Measurements from ENCODE around the gene PCDHGC5.

The PCDHGC5 gene

DNA sequence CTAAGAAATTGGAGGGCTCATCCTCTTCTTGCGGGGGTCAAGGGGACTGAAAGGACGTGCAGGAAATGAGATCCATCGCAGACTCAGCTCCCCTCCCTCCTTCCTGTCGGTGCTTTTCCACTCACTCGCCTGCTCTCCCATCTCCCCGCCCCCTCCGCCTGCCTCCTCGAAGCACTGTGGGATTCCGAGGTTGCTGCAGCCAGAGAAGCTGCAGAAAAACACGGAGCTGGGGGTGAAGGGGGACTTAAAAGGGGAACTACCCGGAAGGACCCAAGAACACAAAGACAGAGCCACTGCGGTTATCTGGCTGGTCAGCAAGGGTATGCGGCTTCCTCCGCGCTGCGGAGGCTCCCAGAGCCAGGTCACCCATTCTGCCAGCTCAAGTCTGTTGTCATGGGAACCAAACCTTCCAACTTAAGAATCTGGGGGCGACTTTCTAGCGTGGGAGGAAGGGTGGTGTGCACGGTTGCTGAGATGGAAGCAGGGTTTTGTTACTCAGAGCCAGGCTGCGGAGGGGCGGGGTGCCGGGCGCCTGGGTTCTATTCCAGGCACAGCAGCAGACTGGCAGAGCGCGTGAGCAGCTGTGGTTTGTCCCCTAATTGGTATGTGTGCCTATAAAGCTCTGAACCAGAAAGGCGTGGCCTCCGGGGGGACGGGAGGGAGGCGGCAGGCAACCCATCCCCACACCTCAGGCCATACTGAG, 24.9 kb downstream of the PCDHGC5 start:
- no peak for FAIRE-seq

DNA sequence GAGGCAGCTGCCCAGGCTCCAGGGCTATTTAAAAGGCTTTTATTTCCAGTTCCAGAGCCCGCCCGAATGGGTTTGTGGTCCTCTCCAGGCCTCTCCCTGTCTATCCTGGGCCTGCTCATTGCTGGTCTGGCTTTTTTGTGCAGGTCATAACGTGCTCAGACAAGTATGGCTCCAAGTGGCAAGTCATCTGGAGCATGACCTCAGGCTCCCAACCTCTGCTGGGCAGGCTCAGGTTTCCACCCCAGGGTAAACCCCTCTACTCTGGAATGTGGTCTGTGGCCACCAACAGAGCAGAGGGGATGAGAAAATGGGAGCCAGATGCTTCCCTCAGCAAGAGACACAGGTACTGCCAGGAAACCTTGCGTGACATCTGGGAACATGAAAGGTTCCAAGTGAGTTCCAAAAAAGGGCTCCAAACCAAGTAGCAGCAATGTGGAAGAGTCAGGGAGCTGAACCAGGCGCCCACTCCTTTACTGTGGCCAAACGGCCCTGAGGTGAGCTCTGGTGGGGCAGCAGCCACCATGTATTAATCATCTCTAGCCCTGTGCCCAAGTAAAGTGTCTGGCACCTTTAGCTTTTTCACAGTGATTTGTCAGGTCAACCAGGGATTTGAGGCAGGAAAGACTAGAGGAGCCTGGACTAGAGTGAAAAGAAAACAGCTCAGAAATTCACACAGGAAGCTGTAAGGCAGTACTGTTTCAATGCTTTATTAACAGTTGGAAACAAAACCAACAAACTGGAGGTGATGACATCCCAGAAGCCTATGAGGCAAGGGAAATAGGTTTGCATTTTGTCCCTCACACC, 25.7 kb downstream of the PCDHGC5 start:
- FAIRE-seq, result no peak

DNA sequence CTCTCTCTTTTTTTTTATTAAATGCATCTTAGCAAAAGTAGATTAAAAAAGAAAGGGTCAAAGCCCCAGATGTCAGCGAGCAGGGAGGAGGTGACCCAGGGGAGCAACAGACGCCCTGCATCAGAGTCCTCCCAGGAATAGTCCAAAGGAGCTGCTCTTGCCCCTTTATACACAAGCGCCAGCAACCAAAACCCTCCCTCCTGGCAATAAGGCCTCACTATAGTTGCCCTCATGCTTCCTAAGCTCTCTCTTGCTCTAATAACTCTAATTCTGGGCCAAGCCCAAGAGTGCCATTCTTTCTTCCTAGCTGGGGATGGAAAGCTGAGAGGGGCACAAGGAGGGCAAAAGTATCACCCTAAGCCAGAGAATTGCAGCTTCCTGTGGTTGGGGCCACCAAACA, 26.3 kb downstream of the PCDHGC5 start:
- no peak for FAIRE-seq

DNA sequence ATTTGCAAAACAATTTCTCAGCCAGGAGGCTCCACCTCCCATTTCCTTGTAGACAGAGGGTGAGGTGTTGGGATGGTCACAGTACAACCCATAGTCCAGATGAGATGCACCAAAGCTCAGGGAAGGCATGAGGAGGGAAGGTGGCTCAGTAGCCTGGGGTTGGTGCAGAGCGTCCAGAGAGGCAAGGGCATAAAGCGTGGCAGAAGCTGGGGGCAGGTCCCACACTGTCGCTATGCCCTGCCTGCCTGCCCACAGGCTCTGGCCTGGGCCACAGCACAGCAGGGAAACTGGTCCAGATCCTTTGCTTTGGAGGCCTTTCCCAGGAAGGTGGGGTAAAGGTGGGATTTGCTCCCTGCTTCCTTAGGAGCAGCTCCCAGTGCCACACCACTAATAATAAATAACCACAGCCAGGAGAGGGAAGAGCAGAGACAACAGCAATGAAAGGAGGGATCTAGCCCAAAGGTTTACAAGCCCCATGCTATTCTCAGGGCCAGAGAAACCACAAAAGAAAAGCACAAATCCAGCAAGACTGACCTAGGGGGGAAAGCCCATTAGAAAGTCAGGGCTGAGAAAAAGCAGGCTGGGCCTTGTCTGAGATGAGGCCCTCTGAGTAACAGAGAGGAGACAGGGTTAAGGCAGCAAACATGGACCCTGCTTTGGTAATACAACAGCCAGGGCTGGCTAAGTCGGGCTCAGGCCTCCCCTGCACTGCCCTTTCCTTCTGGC, 27.2 kb downstream of the PCDHGC5 start:
- no peak for FAIRE-seq

DNA sequence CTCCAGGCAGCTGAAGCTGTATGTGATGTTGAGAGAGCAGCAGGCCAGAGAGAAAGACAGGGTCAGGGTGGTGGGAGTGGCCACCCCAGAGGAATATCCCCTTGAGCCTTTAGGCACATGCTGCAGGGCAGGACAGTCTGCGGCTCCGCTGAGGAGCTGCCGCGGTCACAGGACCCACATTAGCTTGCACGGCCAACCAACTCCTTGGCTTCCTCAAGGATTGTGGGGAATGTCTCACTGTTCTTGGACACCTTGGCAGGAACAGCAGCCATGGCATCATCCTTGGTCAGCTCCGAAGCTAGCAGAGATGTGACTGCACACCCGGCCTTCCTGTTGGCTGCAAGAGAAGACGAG, 27.8 kb downstream of the PCDHGC5 start:
- no peak for FAIRE-seq

DNA sequence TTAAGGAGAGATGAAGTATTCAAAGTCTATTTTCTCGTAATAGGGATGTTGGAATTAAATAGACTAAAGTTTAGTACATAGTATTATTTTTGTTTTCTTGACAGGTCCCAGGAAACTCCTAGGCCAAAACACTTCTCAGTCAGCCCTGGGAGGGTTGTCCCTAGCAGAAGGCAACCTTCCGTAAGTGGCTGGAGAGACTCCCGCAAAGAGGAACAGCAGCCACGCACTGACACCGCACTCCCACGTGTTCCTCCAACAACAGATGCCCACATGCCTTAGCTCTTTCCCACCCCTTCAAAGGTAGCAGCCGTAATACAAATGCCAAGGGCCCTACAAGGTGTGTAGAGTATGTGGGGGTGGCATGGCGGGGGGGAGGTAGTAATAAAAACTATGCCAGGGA, 28.4 kb downstream of the PCDHGC5 start:
- FAIRE-seq, result no peak

DNA sequence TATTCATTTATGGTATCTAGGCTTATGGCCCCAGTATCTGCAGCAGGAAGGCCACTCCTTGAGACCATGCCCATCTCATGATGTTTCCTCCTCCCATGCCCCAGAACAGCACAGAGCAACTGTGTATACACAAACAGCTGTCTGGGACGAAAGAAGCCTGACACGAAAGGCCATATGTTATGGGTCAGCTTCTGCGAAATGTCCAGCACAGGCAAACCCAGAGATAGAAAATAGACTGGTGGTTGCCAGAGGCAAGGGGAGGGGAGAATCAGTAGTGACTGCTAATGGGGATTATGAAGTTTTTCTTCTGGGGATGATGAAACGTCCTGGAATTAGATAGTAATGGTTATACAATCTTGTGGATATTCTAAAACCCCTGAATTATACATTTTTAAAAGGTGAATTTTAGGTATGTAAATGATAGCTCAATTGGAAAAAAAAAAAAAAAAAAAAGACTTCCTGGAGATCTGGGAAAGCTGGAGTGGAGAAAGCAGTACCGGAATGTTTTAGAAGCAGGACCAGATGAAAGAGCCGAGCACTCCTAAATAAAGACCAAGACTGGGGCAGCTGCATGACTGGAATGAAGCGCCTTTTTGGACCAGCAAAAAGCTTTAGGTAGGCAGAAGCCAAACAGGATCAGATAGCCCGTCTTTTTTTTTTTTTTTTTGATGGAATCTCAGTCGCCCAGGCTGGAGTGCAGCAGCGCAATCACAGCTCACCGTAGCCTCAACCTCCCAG, 29.2 kb downstream of the PCDHGC5 start:
- no peak for FAIRE-seq

DNA sequence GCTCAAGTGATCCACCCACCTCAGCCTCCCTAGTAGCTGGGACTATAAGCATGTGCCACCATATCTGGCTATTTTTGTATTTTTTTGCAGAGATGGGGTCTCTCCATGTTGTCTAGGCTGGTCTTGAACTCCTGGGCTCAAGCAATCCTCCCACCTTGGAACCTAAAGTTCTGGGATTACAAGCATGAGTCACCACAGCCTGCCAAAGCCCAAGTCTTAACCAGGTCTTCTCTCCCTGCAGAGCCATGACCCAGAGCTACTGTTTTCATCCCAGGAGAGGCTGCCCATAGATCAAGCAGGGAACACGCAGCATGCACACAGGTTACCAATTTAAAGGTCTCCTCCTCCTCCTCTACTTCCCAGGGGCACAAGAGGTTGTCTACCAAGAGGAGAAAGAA, 29.7 kb downstream of the PCDHGC5 start:
- no peak for FAIRE-seq

DNA sequence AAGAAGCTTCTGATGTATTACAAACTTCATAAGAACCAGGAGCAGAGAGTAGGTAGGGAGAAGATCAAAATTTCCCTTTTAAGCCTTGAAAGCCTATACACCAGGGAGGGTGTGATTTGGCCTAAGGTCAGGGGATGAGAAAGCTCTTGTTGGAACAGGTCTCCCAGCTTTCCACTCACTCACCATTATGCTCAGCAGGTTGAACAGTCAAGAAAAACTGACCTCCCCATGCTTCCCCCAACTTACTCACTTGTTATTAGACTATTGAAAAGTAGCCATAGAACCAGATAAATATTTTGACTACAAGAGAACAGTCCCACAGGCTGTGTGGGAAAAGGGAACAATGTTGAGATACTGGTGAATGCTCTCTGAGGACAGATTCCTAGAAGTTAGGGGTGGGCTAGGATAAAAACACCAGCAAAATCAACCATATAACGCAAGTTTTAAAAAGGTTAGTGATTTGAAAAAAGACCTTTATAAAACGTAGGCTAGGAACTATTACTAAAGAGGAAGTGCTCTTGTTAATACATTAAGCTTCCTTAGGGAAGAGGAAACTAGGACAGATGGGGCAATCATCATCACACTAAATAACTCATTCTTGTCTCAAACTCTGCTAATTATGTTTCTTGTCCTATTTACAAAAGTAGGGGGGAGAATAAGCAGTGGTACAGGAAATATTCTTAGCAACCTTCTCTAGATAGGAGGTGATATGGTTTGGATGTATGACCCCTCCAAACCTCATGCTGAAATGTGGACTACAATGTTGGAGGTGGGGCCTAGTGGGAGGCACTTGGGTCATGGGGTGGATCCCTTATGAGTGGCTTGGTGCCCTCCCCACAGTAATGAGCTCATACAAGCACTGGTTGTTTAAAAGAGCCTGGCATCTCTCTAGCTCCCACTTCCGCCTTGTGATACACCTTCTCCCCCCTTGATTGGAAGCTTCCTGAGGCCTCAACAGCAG, 31.0 kb downstream of the PCDHGC5 start:
- no peak for FAIRE-seq

DNA sequence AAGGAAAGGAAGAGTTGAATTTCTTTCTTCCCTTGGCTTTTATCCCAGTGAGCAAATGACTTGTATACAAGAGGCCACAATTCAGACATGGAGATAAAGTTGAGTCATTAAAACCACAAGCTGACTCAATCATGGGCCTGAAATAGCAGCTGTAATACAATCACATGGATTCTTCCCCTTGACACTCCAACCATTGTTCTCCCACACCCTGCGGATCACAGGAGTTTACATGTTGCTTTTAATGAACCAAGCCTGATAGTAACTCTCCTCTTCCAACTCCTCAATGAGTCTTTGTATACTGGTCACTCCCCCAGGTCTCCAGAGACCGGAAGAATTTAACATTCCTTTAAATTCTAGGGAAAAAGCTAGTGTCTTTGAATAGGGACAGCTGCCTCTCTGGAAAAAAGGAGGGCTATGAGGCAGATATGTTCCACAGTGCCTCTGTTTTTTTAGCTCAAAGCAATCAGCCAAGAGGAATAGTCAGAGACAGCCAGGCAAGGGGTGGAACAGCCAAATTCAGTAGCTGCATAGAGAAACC, 32.4 kb downstream of the PCDHGC5 start:
- no peak for FAIRE-seq

DNA sequence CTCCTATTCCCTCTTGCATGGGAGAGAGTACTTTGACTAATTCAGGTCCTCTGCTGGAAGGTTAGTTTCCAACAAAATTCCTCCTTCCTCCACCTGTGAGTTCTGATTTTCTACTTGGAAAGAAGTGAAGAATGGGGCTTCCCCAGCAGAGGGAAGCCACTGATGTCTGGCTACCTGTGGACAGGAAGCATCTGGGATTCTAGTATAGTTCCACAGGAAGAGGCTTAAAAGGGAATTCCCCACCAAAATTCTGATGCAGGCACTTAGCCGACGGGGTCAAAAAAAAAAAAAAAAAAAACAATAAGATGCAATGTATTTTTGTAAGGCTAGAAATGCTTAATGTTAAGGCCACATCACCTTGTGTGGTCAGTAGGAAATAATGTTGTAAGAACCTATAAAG, 33.4 kb downstream of the PCDHGC5 start:
- FAIRE-seq, result no peak

DNA sequence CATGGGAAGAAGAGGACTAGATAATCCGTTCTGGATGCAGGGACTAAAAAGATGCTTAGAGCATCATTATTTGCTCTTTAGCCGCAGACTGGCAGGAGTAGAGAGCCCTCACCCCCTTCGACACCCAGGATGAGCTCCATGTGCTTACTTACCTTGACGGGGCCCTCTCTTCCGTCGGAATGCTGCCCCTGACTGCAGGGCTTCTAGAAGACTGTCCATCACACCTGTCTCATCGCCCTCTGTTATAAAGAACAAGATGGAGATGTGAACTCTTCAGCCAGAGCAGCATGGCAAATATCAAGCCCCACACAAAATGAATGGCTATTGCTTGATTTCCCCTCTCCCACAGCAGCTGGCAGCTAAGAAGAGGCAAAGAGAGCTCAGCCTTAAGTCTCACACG, 35.1 kb downstream of the PCDHGC5 start:
- no peak for FAIRE-seq

DNA sequence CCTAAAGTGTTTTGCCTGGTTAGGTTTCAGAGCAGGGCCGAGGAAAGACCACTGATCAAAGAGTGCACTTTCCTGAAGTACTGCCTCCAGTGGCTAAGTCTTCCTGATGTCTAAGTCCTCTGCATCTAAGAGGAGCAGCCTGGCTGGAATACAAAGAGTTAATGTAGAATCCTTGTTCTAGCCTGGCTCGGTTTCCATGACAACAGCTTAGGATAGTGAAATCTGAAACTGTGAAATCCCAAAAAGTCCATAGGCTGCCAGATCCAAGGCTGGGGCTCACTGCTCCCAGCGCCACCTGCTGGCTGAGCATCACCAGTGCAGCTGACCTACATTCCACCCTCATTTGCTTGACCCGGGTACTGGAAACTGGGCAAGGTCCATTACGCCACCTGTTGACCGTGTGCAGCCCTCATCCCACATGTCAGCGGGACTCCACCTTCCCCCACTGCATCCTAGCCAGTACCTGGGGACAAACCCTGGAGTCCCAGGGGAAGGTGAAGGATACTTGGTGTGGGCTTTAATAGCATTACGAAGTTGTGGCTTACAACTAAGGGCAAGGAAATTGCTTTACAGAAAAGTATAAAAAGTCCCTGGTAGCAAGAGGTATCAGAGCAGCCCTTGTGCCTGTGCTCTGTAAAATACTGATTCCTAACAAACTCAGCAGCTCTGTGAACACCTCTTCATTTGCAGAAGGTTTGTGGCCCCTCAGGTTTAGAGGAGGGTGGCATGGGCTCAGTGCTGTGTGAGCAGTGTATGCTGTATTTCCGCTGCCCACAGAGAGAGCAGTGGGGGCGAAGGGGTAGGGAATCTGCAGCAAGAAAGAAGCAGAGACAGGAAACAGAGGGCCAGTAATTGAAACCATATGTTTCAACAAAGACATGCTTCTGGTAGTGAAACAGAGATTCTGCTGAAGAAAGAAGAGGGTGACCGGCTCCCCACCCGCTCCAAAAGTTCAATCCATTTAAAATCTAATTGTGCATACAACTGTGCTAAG, 36.0 kb downstream of the PCDHGC5 start:
- FAIRE-seq, result peak; percentile 91

DNA sequence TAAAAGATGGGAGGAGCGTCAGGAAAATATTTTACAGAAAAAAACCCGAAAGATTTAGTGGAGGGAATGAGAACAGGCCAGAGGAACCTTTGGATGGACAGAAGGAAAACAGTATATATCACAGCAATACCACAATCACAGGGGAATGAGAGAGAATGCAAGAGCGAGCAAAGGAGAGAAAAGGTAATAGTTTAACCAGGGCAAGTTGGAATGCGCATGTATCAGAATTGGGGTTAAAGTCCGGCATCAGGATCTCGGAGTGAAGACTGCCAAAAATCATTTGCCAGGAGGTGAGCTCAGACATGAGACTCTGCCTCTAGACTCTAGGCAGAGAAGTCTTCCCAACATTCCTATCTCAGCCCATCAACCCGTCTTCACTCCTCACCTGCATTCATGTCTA, 36.8 kb downstream of the PCDHGC5 start:
- FAIRE-seq, result no peak

DNA sequence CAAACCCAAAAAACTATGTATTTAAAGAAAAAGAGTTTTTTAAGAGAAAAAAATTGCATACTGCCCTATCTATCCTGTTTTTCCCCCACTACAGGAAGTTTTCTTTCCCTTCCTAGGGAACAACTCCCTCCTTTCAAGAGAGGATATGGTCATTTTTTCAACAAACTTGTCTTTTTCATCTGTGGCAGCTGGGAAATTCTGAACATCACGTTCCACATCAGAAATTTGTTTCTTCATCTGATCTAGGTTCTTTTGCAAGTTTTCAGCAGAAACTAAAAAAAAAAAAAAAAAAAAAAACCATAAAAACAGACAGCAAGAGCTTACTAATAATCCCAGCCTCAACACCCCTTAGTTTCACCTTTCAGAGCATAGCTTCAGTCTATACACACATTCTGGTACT, 38.5 kb downstream of the PCDHGC5 start:
- FAIRE-seq, result no peak

DNA sequence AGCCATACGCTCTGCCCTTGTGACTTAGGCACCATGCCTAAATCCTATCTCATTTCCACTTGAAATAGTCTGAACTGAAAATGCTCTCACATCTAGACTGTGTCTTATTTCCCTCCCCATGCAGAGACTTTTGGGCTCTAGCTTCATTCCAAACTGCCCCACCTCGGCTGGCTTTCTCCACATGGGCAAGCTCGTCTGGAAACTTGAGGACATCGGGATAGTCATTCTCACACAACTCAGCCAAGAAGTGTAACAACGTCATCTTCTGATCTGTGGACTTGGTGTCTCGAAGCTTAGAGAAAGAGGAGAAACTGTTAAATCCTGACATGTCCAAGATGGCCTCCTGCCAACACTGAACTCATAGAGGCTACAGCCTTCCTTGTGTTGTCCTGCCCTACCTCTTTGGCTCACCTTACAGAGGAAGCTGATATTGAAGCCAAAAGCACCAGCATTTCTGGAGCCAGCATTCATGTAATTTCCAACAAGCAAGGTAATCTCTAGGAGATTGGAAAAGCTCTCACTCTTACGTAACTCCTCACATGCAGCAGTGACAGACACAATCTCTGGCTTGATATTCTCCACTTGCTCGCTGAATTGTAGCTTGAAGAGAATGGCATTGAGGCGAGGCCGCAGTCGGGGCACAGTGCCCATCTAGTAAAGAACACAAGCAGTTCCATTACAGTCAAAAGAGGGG, 39.6 kb downstream of the PCDHGC5 start:
- no peak for FAIRE-seq

DNA sequence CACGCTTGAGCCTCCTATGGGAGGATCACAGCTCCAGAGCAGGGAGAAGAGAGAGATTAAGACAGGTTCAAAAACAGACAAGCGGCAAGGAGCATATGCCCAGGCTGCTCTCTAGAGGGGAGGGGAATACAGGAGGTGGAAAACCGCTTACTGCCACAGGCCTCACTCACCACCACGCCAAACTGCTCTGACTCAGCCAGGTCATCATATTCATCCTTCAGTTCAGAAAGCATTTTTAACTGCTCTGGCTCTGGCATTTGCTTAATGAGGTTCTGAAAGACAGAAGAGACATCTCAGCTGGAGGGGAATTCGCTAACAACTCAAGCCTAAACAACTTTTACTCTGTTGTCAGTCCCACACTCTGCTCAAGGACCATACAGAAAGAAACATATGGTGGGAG, 40.1 kb downstream of the PCDHGC5 start:
- no peak for FAIRE-seq

DNA sequence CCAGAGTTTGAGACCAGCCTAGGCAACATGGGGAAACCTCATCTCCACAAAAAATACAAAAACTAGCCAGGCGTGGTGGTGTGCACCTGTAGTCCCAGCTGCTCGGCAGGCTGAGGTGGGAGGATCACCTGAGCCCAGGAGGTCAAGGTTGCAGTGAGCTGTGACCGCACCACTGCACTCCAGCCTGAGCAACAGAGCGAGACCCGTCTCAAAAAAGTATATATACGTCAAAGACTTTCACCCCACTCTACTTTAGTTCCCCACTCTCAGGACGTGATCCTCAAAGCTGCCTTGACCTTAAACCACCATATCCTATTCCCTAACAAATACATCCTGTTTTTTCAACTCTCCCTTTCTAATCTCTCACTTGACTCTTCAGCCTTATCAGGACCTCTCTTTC, 41.0 kb downstream of the PCDHGC5 start:
- no peak for FAIRE-seq

DNA sequence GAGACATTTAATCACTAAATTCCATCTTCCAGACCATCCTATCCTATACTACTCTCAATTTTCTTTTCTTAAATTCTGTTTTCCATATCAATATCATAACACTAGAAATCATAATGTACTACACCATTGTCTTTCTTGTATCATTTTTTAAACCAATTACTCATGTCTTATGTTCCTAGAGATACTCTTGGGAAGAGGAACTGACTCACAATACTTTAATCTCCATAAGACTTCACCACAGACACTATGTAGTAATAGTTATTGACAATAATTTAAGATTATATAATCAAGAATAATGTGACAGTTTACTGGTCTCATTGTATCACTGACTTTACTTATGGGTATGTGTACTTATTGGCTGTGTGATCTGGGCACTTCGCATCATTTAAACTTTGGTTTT, 43.8 kb downstream of the PCDHGC5 start:
- no peak for FAIRE-seq

DNA sequence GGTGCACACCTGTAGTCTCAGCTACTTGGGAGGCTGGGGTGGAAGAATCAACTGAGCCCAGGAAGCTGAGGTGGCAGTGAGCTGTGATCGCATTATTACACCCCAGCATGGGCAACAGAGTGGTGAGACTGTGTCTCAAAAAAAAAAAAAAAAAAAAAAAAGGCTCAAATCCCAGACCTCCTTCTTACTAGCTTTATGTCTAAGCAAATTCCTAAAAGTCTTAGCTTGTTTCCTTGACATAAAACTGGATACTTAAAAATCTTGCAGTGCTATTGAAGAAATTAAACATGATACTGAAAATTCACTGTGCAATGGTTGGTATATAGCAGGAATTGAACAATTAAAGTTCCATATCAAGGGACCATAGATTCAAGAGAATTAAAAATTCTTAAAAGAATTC, 45.0 kb downstream of the PCDHGC5 start:
- no peak for FAIRE-seq
